GM19043 (cell line): ENCODE measurements around the gene PRXL2A.
"Not testable (repeated sequence)": the region's sequence is repeated elsewhere in the genome, so short reads cannot be mapped to it uniquely, and the experiment has no call there.

Experiments used
- ATAC-seq: cut with Tn5 transposase; IDR thresholded peaks from one replicate; pipeline ENCODE4 v1.9.1; 2021; ENCODE audit warnings: low read depth; ENCODE audit not compliant: unreplicated experiment

PRXL2A gene

DNA sequence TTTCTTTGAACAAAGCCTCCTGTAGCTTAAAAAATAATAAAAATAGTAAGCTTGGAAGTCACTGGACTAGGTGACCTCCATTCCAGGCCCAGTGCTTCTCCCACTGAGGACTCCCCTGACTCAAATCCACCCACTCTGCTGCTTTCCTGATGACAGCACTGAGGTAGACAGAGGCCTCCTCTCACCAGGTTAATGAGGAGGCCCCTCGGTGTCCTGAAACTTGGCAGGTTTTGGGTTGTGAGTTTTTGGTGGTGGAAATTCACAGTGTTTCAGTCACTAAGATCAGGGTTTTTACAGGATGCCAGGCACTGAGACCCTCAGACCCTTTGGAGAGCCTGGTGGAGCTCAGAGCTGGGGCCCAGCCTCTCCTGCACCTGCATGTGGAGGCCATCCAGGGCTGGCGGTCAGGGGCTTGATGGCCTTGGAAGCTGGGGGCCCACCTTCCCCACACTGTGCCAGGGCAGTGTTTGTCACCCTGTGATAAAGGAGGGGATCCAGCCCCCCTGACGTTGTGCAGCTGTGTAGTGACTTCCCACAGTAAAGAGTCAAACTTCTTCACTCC, 64.8 kb downstream of the PRXL2A start:
- no peak for ATAC-seq

DNA sequence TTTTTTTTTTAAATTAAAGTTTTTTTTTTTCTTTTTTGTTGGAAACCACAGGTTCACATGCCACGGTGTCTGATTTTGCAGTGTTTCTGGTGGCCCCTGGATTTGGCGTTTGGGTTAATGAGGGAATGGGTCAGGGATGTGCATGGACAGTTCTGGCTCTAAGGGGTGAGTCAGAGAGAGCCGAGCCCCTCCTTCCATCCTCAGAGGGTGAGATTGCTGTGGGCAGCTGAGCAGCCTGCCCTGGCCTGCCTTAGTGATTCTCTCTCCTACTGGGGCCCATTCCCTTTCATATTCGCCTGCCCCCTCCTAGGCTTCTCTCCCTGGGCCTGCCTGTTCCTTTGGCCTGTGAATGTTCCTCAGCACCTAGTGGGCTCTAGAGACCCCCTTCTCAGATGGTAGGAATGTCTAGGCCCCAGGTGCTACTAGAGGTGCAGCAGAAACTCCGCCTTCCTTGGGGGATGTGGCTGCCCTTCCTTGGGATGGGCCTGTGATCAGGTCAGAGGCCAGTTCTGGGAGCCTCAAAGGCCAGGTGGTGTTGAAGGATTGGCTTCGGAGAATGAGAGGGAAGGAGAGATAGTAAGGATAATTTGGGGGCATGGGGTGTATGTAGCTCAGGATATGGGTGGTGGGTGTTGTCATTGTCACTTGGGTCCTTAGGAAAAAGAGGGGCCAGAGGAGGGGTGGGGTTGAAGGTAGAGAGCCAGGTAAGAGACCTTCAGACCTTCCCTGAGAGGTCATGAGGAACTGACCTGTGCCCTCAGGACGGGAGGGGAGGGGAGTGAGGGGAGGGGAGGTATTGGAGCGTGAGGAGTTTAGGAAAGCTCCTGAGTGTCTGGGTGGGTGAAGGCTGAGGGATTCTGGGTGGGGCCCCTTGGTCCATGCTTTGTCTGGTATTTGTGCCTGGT, 65.6 kb downstream of the PRXL2A start:
- ATAC-seq: no peak

DNA sequence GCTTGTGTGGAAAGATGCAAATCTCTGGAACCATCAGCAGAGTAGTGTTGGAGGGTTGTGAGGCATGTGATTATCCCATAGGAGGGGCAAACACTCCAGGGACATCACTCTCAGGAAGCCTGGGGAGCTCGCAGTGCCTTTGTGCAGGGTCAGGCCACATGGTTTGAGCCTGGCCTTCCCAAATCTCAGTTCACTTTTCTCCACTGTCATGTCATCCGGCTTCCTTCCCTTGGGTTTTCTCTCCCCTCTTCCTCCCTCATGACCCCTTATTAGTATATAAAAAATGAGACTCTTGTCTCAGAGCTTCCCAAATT, 66.2 kb downstream of the PRXL2A start:
- ATAC-seq: no peak

DNA sequence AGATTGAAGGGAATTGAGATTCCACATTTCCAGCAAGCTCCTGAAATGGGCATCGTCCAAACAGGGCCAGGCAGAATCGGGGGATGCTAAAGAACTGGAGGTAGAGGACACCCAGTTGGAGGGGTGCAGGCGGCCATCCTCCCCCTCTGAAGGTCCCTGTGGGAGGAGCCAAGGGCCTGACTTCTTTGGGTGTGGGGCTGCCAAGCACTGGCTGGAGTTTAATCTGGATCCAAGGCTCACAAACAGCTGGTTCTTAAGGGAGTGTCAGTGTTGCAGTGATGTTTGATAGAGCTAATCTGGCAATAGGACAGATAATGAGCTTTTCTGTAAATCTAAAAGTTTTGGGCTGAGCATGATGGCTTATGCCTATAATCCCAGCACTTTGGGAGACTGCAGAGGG, 66.6 kb downstream of the PRXL2A start:
- no peak for ATAC-seq

DNA sequence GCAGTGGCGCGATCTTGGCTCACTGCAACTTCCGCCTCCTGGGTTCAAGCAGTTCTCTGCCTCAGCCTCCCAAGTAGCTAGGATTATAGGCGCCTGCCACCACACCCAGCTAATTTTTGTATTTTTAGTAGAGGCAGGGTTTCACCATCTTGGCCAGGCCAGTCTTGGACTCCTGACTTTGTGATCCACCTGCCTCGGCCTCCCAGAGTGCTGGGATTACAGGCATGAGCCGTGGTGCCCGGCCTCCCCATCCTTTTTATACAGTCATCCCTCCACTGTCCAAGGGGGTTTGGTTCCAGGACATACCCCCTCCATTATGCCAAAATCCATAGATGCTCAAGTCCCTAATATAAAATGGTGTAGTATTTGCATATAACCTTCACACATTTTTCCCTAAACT, 67.3 kb downstream of the PRXL2A start:
- ATAC-seq: not testable (repeated sequence)

DNA sequence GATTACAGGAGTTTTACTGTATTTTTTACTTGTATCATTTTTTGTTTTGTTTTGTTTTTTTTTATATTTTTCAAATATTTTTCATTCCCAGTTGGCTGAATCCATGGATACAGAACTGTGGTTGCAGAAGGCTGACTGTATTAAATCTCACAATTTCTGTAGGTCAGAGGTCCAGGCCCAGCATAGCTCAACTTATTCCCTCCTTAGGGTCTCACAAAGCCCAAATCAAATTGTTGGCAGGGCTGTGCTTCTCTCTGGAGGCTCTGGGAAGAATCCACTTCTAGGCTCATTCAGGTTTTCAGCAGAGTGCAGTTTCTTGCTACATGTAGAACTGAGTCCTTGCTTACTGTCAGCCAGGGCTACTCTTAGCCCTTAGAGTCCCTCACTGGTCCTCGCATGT, 68.3 kb downstream of the PRXL2A start:
- ATAC-seq: no peak

DNA sequence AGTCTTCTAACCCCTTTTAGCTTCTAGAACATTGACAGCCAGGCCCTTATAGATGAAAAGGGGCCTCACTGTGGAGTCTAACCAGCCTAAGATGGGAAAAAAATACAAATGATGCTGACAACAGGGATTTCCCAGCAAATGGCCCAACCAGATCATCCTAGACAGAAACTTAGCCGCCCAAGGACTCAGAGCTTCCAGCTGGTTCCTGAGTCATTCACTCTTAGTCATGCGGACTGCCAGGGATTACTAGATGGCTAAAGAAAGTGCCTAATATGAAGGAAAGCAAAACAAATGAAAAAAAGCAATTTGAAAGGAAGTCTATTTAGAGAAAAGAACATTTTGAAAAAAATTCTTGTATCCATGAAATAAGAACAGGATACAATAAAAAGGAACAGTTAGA, 69.5 kb downstream of the PRXL2A start:
- no peak for ATAC-seq

DNA sequence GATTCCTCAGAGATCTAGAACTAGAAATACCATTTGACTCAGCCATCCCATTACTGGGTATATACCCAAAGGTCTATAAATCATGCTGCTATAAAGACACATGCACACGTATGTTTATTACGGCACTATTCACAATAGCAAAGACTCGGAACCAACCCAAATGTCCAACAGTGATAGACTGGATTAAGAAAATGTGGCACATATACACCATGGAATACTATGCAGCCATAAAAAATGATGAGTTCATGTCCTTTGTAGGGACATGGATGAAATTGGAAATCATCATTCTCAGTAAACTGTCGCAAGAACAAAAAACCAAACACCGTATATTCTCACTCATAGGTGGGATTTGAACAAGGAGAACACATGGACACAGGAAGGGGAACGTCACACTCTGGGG, 72.0 kb downstream of the PRXL2A start:
- ATAC-seq: not testable (repeated sequence)

DNA sequence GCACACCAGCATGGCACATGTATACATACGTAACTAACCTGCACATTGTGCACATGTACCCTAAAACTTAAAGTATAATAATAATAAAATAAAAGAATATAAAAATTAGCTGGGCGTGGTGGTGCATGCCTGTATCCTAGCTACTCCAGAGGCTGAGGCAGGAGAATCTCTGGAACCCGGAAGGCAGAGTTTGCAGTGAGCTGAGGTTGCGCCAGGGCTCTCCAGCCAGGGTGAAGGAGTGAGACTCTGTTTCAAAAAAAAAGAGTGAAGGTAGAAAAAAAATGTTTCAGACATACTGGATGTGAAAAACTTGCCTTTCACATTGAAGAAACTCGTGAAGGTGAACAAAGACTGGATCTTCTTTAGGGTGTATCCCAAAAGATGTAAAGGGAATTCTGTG, 72.5 kb downstream of the PRXL2A start:
- ATAC-seq: no peak

DNA sequence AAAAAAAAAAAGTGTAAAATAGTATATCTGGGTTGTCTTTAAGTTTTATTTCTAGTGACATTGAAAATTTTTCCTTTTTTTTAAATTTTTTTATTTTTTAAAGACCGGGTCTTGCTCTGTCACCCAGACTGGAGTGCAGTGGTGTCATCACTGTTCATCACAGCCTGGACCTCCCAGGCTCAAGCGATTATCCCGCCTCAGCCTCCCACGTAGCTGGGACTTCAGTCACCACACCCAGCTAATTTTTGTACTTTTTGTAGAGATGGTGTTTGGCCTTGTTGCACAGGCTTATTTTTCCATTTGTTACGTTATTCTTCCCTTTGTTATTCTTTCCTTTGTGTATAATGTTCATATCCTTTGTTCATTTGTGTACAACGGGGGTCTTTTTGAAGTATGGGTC, 75.9 kb downstream of the PRXL2A start:
- ATAC-seq: no peak

DNA sequence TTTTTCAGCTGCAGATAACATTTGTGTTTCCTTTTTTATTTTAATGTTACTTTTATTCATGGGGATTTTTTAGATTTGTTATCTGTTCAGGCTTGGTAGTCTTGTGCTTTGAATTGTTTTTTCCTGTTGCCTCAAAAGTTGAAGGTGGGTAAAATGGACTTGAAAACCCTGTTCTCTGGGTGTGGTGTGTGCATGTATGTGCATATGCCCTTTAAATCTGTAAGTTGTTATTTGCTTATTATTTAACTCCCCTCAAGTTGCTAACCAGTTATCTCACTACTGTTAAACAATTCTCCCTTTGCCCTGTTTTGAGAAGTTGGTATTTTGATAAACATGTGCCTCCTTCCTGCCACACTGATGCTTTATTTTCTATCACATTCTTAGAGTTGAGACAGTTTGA, 76.3 kb downstream of the PRXL2A start:
- no peak for ATAC-seq

DNA sequence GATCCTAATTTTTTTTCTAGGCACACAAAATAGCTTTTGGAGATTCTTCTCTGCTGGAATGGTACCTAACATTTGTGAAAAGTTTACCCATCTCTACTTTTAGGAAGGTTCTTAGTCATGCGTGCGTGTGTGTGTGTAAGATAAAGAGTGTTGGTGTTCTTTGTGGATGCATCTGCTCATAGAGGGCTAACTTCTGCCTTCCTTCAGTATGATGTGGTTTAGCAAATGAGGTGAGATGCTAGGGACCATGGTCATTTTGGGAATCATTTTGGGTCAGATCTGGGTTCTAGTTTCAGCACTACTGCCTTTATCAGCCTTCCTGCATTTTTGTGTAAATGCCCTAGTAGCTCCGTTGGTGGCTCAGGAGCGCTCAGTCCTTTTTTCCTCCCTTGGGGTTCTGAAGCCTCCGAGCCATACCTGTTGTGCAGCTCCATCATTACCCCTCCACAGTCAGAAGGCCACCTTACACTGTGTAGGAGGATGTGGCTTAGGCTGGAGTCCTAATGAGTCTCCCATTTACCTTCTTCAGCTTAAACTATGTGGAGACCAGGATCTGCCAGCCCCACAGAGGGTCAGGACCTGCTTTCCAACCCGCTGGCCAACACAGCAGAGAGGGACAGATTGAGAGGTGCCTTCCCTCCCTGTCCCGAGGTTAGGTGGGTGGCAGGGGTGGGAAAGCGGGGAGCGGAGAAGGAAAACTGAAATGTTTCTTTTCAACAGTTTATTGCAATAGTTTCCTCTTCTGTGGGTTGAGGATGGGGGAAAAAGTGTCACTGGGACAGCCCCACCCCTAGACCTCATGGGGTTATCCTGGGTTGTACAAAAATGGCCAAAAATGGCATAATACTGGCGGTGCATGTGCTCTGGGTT, 77.0 kb downstream of the PRXL2A start:
- no peak for ATAC-seq

DNA sequence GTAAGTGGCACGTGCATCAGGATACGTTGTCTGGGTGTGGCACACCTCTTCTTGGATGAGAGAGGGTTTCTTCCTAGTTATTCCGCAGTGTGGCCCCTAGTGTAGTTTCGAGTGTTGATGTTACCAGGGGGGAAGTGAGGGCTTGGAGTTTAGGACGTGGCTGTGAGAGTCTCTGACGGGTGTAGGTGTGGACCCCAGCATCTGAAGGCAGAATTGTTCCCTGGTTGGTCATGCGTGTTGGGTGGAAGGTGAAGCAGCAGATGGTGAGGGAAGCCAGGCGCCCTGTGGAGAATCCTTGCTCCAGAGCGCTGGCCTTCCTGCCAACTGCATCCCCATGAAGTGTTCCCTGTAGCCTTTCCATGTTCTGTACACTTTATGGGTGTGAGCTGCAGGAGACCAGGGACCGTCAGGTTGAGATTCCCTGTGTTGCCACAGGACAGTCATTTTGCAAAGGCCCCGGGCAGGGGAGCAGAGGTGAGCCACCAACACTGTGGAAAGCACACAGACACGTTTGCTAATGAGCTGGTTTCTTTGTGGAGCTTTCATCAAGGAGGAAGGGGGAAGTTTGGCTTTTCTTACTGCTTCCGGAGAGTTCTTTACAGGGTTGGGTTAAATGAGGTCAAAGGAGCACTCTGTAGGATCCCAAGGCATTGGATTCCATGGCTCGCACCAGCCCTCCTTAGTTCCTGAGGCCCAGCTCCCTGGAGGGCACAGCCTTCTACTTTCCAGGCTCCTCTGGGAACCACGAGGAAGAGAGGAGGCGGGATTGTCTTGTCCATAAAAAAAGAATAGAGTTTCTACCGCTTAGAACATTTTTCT, 77.8 kb downstream of the PRXL2A start:
- ATAC-seq: no peak
